ENCODE measurements around the gene GPR78.
A peak's percentile ranks its signal among the peaks of the same experiment; 100 is the strongest.

The GPR78 gene

GRCh38 chr4:8577046-8577445 is 3.1 kb upstream of the GPR78 start:
- no peaks in the 10 kb centered on the region for H3K36me3 ChIP-seq (ENCODE audit: control insufficient read depth, insufficient read depth, low read length)
- H3K27ac ChIP-seq (ENCODE audit: insufficient read depth, low read depth, low read length, poor library complexity, severe bottlenecking), result no peak overlapping the region
- H3K27me3 ChIP-seq (ENCODE audit: control insufficient read depth, insufficient read depth, low read length, poor library complexity, severe bottlenecking), result peaks cover 53% of the 10 kb centered on the region
- H3K4me1 ChIP-seq (ENCODE audit: control insufficient read depth, insufficient read depth, low read length), result peaks cover 14% of the 10 kb centered on the region
- WGBS, 2 experiments, result 79 to 80% methylated on average over 8 of the region's 8 CpGs
- no peak overlapping the region for H3K4me3 ChIP-seq (ENCODE audit: insufficient read depth, low read depth, low read length)
- no peaks in the 10 kb centered on the region for H3K9me3 ChIP-seq (ENCODE audit: control insufficient read depth, low read length)

GRCh38 chr4:8577972-8578371 is 2.2 kb upstream of the GPR78 start:
- H3K4me1 ChIP-seq (ENCODE audit: control insufficient read depth, insufficient read depth, low read length), result peaks cover 14% of the 10 kb centered on the region
- H3K9me3 ChIP-seq (ENCODE audit: control insufficient read depth, low read length), result no peaks in the 10 kb centered on the region
- H3K4me3 ChIP-seq (ENCODE audit: insufficient read depth, low read depth, low read length), result no peak overlapping the region
- 88 to 89% methylated on average over 4 of the region's 4 CpGs for WGBS, 2 experiments
- H3K36me3 ChIP-seq (ENCODE audit: control insufficient read depth, insufficient read depth, low read length), result no peaks in the 10 kb centered on the region
- peaks cover 62% of the 10 kb centered on the region for H3K27me3 ChIP-seq (ENCODE audit: control insufficient read depth, insufficient read depth, low read length, poor library complexity, severe bottlenecking)
- no peak overlapping the region for H3K27ac ChIP-seq (ENCODE audit: insufficient read depth, low read depth, low read length, poor library complexity, severe bottlenecking)

GRCh38 chr4:8578717-8579116 is 1.5 kb upstream of the GPR78 start:
- Histone ChIP-seq H3K9me3 (ENCODE audit: control insufficient read depth, low read length) (no peaks in the 10 kb centered on the region), H3K4me3 (ENCODE audit: insufficient read depth, low read depth, low read length) (no peak overlapping the region), H3K36me3 (ENCODE audit: control insufficient read depth, insufficient read depth, low read length) (no peaks in the 10 kb centered on the region), H3K4me1 (ENCODE audit: control insufficient read depth, insufficient read depth, low read length) (peaks cover 14% of the 10 kb centered on the region), H3K27ac (ENCODE audit: insufficient read depth, low read depth, low read length, poor library complexity, severe bottlenecking) (no peak overlapping the region), H3K27me3 (ENCODE audit: control insufficient read depth, insufficient read depth, low read length, poor library complexity, severe bottlenecking) (peaks cover 69% of the 10 kb centered on the region)
- 83 to 92% methylated on average over 3 of the region's 3 CpGs for WGBS, 2 experiments

DNA sequence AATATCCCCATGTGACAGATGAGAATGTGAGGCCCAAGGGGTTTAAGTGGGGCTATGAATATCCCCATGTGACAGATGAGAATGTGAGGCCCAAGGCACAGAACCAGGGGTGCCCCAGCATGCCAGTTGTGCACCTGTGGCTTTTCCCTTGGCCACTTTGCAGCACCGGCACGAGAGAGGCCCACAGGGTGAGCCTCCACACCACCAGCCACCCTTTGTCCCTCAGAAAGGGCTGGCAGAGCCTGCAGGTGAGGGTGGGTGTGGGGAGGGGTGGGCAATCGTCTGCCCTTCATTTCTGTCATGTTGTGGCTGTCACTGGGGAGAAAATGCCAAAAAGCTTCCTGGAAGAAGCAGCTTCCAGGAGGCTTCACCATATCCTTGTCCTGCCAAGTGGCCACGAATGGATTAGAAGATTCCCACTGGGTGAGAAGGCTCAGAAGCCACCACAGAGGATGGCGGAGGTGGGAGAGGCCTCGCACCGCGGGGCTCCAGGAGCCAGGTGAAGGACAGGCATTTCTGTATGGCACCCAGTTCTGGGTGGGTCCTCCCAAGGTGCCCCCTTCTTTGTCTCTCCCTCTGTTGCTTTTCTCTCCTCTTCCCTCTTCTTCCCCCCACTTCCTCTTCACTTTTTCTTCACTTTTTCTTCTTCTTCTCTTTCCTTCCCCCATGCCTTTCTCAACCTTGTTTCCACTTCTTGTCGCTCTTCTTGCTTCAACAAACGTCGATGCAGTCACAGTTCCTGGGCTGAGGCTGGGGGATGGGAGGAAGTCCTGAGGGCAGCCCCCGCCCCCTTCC is 469 bp upstream of the GPR78 start:
- peaks cover 79% of the 10 kb centered on the region for H3K27me3 ChIP-seq (ENCODE audit: control insufficient read depth, insufficient read depth, low read length, poor library complexity, severe bottlenecking)
- no peaks in the 10 kb centered on the region for H3K36me3 ChIP-seq (ENCODE audit: control insufficient read depth, insufficient read depth, low read length)
- H3K27ac ChIP-seq (ENCODE audit: insufficient read depth, low read depth, low read length, poor library complexity, severe bottlenecking), result no peak overlapping the region
- peak overlapping the region; percentile 10 for H3K4me3 ChIP-seq (ENCODE audit: insufficient read depth, low read depth, low read length)
- no peaks in the 10 kb centered on the region for H3K9me3 ChIP-seq (ENCODE audit: control insufficient read depth, low read length)
- 25 to 27% methylated on average over 12 of the region's 12 CpGs for whole genome bisulfite sequencing, 2 experiments
- peaks cover 14% of the 10 kb centered on the region for H3K4me1 ChIP-seq (ENCODE audit: control insufficient read depth, insufficient read depth, low read length)

DNA sequence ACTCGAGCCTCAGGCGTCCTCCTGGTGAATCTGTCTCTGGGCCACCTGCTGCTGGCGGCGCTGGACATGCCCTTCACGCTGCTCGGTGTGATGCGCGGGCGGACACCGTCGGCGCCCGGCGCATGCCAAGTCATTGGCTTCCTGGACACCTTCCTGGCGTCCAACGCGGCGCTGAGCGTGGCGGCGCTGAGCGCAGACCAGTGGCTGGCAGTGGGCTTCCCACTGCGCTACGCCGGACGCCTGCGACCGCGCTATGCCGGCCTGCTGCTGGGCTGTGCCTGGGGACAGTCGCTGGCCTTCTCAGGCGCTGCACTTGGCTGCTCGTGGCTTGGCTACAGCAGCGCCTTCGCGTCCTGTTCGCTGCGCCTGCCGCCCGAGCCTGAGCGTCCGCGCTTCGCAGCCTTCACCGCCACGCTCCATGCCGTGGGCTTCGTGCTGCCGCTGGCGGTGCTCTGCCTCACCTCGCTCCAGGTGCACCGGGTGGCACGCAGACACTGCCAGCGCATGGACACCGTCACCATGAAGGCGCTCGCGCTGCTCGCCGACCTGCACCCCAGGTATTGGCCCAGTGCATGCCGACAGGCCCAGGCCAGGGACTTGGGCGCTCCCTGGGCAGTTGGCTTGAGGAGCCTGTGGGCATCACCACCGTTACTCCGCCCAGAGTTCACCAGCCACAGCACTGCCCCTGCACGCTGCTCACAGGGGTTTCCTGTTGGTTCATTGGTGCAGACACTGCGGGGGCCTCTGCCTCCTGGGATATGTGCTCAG is 1.1 kb downstream of the GPR78 start:
- H3K9me3 ChIP-seq (ENCODE audit: control insufficient read depth, low read length), result no peaks in the 10 kb centered on the region
- no peak overlapping the region for H3K27ac ChIP-seq (ENCODE audit: insufficient read depth, low read depth, low read length, poor library complexity, severe bottlenecking)
- H3K27me3 ChIP-seq (ENCODE audit: control insufficient read depth, insufficient read depth, low read length, poor library complexity, severe bottlenecking), result peaks cover 89% of the 10 kb centered on the region
- WGBS, 2 experiments, result 37 to 38% methylated on average over 66 of the region's 66 CpGs
- H3K4me1 ChIP-seq (ENCODE audit: control insufficient read depth, insufficient read depth, low read length), result peaks cover 11% of the 10 kb centered on the region
- no peaks in the 10 kb centered on the region for H3K36me3 ChIP-seq (ENCODE audit: control insufficient read depth, insufficient read depth, low read length)
- H3K4me3 ChIP-seq (ENCODE audit: insufficient read depth, low read depth, low read length), result no peak overlapping the region

GRCh38 chr4:8582016-8582415 is 1.8 kb downstream of the GPR78 start:
- peaks cover 86% of the 10 kb centered on the region for H3K27me3 ChIP-seq (ENCODE audit: control insufficient read depth, insufficient read depth, low read length, poor library complexity, severe bottlenecking)
- H3K9me3 ChIP-seq (ENCODE audit: control insufficient read depth, low read length), result no peaks in the 10 kb centered on the region
- H3K4me3 ChIP-seq (ENCODE audit: insufficient read depth, low read depth, low read length), result no peak overlapping the region
- H3K36me3 ChIP-seq (ENCODE audit: control insufficient read depth, insufficient read depth, low read length), result no peaks in the 10 kb centered on the region
- 69 to 82% methylated on average over 2 of the region's 2 CpGs for WGBS, 2 experiments
- peaks cover 11% of the 10 kb centered on the region for H3K4me1 ChIP-seq (ENCODE audit: control insufficient read depth, insufficient read depth, low read length)
- no peak overlapping the region for H3K27ac ChIP-seq (ENCODE audit: insufficient read depth, low read depth, low read length, poor library complexity, severe bottlenecking)

- 92 to 93% methylated on average over 12 of the region's 12 CpGs for WGBS, 2 experiments
- Histone ChIP-seq H3K36me3 (ENCODE audit: control insufficient read depth, insufficient read depth, low read length) (no peaks in the 10 kb centered on the region), H3K4me3 (ENCODE audit: insufficient read depth, low read depth, low read length) (no peak overlapping the region), H3K9me3 (ENCODE audit: control insufficient read depth, low read length) (no peaks in the 10 kb centered on the region), H3K27ac (ENCODE audit: insufficient read depth, low read depth, low read length, poor library complexity, severe bottlenecking) (no peak overlapping the region), H3K27me3 (ENCODE audit: control insufficient read depth, insufficient read depth, low read length, poor library complexity, severe bottlenecking) (peaks cover 82% of the 10 kb centered on the region), H3K4me1 (ENCODE audit: control insufficient read depth, insufficient read depth, low read length) (peaks cover 11% of the 10 kb centered on the region)
Measured at GRCh38 chr4:8582436-8582835, 2.2 kb downstream of the GPR78 start.

- H3K9me3 ChIP-seq (ENCODE audit: control insufficient read depth, low read length), result no peaks in the 10 kb centered on the region
- H3K27ac ChIP-seq (ENCODE audit: insufficient read depth, low read depth, low read length, poor library complexity, severe bottlenecking), result no peak overlapping the region
- 88% methylated on average over 9 of the region's 9 CpGs for WGBS, 2 experiments
- H3K4me1 ChIP-seq (ENCODE audit: control insufficient read depth, insufficient read depth, low read length), result peaks cover 11% of the 10 kb centered on the region
- peaks cover 75% of the 10 kb centered on the region for H3K27me3 ChIP-seq (ENCODE audit: control insufficient read depth, insufficient read depth, low read length, poor library complexity, severe bottlenecking)
- no peaks in the 10 kb centered on the region for H3K36me3 ChIP-seq (ENCODE audit: control insufficient read depth, insufficient read depth, low read length)
- H3K4me3 ChIP-seq (ENCODE audit: insufficient read depth, low read depth, low read length), result no peak overlapping the region
Measured at GRCh38 chr4:8582941-8583654, 2.9 kb downstream of the GPR78 start.

DNA sequence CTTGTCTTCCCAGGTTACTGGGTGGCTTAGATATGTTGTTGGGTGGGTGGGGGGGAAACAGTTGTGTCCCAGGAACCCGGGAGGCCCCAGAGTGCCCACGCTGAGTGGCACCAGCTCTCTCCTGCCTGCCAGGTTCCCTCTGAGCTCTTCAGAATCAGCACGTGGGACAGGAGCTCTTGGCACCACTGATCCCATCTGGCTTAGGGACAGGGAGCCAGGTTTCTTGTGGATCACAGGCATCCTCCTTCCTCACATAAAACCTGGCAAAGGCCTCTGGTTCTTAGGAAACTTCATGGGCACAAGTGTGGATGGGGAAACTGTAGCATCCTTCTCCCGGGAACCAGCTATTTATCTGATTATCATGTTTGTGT is 3.4 kb downstream of the GPR78 start:
- Histone ChIP-seq H3K36me3 (ENCODE audit: control insufficient read depth, insufficient read depth, low read length) (no peaks in the 10 kb centered on the region), H3K27ac (ENCODE audit: insufficient read depth, low read depth, low read length, poor library complexity, severe bottlenecking) (no peak overlapping the region), H3K9me3 (ENCODE audit: control insufficient read depth, low read length) (no peaks in the 10 kb centered on the region), H3K4me3 (ENCODE audit: insufficient read depth, low read depth, low read length) (no peak overlapping the region), H3K4me1 (ENCODE audit: control insufficient read depth, insufficient read depth, low read length) (peaks cover 11% of the 10 kb centered on the region), H3K27me3 (ENCODE audit: control insufficient read depth, insufficient read depth, low read length, poor library complexity, severe bottlenecking) (peaks cover 70% of the 10 kb centered on the region)
- WGBS, 2 experiments, result 83 to 84% methylated on average over 4 of the region's 4 CpGs

DNA sequence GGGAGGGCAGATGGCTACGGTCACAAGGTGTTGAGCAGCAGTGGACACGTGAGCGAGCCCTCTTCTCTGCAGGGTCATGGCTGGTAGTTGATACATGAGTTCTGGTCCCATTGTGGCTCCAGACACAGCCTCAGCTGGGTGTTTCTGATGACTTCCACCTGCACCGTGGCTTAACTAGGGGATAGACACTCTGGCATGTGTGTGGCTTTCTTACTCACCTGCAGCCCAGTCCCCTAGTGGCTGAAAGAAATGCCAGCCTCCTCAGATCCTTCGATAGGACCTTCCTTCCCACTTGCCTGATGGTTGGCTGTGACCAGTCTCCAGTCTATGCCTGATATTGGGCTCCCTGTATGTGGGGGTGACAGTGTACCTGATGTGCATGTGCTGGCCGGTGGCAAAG is 5.0 kb downstream of the GPR78 start:
- no peak overlapping the region for H3K4me3 ChIP-seq (ENCODE audit: insufficient read depth, low read depth, low read length)
- 66 to 72% methylated on average over 6 of the region's 6 CpGs for WGBS, 2 experiments
- no peak overlapping the region for H3K27ac ChIP-seq (ENCODE audit: insufficient read depth, low read depth, low read length, poor library complexity, severe bottlenecking)
- no peaks in the 10 kb centered on the region for H3K36me3 ChIP-seq (ENCODE audit: control insufficient read depth, insufficient read depth, low read length)
- no peaks in the 10 kb centered on the region for H3K9me3 ChIP-seq (ENCODE audit: control insufficient read depth, low read length)
- peaks cover 4% of the 10 kb centered on the region for H3K4me1 ChIP-seq (ENCODE audit: control insufficient read depth, insufficient read depth, low read length)
- peaks cover 54% of the 10 kb centered on the region for H3K27me3 ChIP-seq (ENCODE audit: control insufficient read depth, insufficient read depth, low read length, poor library complexity, severe bottlenecking)
